GM18519 (cell line): ENCODE data around the gene PSMD8.

Experiments used
- ATAC-seq: cut with Tn5 transposase; IDR thresholded peaks from one replicate; pipeline ENCODE4 v1.9.1; 2021; ENCODE audit warnings: mild to moderate bottlenecking, moderate library complexity; ENCODE audit not compliant: unreplicated experiment, low FRiP score

The PSMD8 gene

DNA sequence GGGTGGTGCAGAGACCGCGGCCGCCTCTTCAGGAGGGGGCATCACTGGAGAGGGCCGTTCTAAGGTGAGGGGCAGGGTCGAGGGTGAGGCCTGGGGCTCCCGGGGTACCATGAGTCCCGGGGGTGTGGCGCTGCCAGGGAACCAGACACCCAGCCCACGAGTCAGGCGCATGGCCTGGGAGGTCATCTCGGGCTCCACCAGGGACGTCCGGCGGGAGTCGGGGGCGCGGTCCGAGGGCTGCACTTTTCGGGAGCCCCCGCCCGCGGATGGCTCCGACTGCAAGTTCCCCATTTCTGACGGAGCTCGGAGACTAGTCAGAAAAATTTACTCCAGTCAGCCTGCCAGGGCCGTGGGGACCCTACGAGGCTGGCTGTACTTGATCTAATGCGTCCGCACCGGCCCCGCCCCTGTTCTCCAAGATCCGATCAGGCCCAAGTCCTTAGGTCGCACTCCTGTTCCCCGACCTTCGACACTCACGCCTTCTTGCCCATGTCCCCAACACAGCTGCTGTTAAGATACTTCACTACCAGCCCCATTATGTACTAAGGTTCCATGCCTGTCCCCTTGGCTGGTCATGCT, 12.7 kb downstream of the PSMD8 start:
- no peak for ATAC-seq

- ATAC-seq, result no peak
Measured at GRCh38 chr19:38387550-38388348, 13.4 kb downstream of the PSMD8 start, which contains the start of gene GGN. Gene GGN (minus strand): TSS chr19:38388034. CDS start chr19:38387261, 773 bp downstream.

- ATAC-seq, result no peak
Measured at GRCh38 chr19:38388349-38389100, 14.2 kb downstream of the PSMD8 start, which contains the start of gene SPRED3. Gene SPRED3 (plus strand): TSS chr19:38388697. CDS start chr19:38390303, 1,606 bp downstream.

- ATAC-seq, result no peak
Measured at GRCh38 chr19:38389101-38389925, 14.9 kb downstream of the PSMD8 start.

DNA sequence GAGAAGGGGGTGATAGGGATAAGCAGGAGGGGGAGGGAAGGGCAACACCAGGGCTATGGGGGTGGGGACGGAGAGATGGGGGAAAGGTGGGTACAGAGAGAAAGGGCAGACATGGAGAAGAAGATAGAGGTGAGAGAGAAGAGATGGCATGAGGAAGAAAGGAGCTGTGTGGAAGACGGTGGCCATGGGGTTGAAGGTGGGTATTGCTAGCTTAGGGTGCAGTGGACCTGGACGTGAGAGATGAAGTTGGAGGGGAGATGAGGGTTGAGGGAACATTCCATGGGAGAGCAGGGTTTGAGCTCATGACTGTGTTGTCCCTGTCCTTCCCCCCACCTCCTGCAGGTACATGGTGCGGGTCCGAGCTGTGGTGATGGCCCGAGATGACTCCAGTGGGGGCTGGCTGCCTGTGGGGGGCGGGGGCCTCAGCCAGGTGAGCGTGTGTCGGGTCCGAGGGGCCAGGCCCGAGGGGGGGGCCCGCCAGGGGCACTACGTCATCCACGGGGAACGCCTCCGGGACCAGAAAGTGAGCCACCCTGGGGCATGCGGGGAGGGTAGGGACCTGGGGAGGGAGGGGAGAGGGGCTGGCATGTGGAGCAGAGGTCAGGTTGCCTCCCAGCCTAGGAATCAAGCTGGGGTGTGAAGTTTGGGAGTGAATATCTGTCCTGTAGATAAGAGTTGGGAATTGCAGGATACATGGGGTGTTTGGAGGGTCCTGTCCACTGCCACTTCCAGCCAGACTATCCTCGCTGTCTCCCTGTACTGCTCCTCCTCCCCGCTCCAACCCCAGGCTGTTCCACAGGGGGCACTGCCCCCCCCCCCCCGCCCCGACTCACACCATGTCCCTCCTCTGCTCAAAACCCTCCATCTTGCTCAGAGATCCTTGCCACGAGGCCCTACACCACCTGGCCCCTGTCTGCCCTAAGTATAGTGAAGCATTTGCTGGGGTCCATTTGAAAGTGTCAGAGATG, 15.9 kb downstream of the PSMD8 start:
- ATAC-seq, result no peak

DNA sequence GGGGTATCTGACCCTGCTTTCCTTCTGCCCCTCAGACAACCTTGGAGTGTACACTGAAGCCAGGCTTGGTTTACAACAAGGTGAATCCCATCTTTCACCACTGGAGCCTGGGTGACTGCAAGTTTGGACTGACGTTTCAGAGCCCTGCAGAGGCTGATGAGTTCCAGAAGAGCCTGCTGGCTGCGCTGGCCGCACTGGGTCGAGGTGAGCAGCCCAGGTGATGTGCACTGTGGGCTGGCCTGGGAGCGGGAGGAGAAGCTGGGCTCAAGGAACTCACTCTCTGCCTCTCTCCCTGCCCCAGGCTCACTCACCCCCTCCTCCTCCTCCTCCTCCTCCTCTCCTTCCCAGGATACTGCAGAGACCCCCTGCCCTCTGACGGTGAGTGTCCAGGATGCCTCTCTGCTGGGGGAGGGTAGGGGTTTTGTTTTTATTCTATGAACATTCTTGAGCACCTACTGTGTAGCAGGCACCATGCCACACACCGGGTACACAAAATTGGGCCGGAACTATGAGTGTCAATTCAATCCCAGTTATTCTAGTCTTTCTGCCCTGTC, 17.6 kb downstream of the PSMD8 start:
- ATAC-seq, result no peak

DNA sequence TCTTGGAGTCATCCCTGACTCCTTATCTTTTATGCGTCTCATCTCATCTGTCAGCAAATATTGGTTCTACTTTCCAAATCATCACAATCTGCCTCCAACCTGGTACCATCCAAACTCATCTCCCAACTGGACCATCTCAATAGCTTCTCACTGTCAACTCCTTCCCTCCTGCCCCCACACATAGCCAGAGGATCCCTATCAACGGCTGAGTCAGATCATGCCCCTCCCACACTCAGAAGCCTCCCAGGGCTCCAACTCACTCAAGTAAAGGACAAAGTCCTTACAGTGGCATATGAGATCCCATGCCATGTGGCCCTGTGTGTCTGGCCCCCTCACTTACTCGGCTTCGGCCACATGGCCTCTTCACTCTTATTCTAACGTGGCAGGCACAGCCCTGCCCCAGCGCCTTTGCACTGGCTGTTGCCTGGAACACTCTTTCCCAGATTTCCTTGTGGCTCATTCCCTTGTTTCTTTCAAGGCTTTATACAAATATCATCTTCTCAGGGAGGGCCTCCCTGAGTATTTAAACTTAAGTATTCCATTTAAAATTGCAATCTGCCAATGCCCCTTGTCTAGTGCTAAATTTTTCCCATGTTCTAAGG, 18.4 kb downstream of the PSMD8 start:
- no peak for ATAC-seq

GRCh38 chr19:38394488-38394887, 20.1 kb downstream of the PSMD8 start:
- no peak for ATAC-seq

DNA sequence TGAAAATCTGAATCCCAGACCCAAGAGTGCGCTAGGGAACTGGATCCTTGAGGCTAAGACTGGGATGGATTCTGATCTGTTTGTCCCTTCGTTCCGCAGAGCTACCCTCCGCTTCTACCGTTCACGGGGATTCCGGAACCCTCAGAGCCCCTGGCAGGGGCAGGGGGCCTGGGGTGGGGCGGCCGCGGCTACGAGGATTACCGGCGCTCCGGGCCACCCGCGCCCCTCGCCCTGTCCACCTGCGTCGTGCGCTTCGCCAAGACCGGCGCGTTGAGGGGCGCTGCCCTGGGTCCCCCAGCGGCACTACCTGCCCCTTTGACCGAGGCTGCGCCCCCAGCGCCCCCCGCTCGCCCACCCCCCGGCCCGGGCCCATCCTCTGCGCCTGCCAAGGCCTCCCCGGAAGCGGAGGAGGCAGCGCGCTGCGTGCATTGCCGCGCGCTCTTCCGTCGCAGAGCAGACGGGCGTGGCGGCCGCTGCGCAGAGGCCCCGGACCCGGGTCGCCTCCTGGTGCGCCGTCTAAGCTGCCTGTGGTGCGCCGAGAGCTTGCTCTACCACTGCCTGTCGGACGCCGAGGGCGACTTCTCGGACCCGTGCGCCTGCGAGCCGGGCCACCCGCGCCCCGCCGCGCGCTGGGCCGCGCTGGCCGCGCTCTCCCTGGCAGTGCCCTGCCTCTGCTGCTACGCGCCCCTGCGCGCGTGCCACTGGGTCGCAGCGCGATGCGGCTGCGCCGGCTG, 21.2 kb downstream of the PSMD8 start:
- ATAC-seq, result no peak

DNA sequence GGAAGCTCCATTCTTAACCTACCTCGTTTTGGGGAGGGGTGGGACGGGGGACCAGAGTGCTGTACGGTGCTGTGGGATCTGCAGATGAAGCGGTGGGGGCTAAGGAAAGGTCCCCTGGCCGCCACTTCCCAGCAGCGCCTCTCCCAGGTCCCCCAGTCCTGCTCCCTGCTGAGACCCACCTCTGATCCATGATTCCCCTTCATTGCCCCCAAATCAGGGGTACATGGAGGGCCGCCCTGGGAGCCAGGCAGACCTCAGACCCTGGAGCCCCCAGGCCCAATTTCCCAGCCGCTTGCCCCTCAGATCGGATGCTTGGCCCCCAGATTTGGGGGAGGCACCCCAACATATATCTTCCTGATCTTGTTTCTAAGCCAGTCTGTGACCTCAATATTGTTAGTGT, 24.7 kb downstream of the PSMD8 start:
- no peak for ATAC-seq

- ATAC-seq, result no peak
Measured at GRCh38 chr19:38399537-38399936, 25.2 kb downstream of the PSMD8 start.

DNA sequence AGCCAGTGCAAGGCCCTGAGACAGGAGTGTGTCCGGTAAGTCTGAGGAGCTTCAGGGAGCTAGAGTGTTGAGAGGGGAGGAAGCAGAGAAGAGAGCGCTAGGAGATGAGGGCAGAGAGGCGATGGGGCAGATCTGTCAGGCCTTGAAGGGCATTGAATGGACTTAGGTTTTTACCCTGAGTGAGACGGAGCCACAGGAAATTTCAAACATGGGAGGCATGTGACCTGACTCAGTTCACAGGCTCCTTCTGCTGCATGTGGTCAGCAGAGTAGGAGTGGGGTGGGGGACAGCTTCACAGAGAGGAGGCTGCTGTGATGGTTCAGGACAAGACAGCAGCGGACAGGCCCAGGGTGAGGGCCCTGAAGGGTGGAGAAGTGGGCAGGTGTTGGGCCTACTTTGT, 26.0 kb downstream of the PSMD8 start:
- no peak for ATAC-seq

- no peak for ATAC-seq
Measured at GRCh38 chr19:38401148-38401547, 26.8 kb downstream of the PSMD8 start.

DNA sequence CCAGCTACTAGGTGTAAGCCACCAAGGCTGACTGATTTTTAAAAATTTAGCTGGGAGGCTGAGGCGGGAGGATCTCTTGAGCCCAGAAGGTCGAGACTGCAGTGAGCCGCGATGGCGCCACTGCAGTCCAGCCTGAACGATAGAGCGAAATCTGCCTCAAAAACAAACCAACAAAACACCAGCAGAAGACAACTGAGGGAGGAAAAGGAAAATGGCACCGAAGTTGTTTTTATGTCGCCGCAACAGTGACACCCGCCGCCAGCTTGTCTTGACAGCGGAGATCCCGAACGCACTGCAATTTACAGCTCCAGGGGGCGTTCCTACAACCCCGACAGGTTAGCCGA, 28.2 kb downstream of the PSMD8 start:
- no peak for ATAC-seq

DNA sequence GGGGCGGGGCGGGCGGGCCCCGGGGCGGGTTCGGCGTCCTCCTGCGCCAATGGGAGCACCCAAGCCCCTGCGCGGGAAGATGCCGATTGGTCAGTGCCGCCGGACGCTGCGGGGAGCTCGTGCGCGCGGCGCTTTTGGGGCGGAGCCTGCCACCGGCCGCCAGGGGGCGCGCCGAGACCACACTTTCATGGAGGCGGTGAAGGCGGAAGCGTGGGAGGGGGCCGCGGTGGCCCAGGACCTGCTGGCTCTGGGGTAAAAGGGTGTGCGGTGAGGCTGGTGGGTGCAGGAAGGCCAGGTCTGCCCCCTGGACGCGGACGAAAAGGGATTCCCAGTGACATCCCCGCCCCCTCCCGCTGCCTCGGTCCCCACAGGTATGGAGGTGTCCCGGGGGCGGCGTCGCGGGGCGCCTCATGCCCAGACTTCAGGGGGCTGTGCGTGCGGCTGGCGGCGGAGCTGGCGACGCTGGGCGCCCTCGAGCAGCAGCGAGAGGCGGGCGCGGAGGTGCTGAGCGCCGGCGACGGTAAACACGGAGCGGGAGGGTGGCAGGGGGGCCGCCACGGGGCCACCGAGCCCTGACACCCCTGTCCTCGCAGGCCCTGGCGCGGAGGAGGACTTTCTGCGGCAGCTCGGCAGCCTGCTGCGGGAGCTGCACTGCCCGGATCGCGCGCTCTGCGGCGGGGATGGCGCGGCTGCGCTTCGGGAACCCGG, 28.8 kb downstream of the PSMD8 start, which contains the start of gene FAM98C:
FAM98C (plus strand) TSS at position 127 of the 708 bp plus-strand sequence; CDS start at position 188, 61 bp downstream.
- ATAC-seq, result peak; percentile 83

DNA sequence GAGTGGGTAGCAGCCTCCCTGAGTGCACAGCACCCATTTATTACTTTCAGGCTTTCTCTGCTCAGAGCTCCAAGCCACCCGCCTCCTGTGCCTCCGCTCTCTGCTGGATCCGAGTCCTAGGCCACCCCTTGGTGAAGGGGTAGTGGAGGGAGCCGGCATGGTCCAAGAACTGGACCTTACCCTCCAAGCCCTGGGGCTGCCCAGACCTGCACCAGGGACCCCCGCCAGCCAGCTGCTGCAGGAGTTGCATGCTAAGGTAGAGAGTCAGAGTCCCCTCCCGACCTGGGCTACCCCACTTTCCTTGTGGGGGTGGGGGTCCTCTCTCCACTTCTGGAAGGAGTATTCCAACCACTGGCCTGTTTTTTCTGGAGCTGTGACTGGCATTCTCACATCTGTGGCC, 30.5 kb downstream of the PSMD8 start:
- no peak for ATAC-seq

DNA sequence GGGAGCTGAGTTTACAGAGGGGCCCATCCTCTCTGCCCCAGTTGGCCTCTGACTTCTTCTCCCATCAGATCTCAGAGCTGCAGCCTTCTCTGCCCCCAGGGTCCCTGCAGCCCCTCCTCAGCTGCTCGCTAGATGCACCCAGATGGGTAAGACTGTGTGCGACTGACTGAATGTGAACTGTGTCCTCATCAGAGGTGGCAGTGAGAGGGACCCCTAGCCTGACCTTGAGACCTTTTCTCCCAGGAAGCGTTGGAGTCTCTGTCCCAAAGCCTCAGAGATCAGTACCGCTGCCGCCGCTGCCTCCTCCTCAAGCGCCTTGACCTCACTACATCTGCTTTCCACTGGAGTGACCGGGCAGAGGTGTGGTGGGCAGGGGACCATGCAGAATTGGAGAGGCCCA, 30.9 kb downstream of the PSMD8 start:
- ATAC-seq, result no peak
